Hepatocyte (in vitro differentiated cells): ENCODE measurements around the gene NUCB2.

Source experiments
- EZH2 ChIP-seq: fragments of 200-600 bp; sonication (generic); IDR thresholded peaks from 2 replicates; pipeline ENCODE4 v1.6.1; 2016; ENCODE audit warnings: antibody characterized with exemption, mild to moderate bottlenecking, borderline replicate concordance
- TF ChIP-seq, protein P1 (sequence below): fragments of 200-600 bp; sonication (generic); IDR thresholded peaks from 2 replicates; pipeline ENCODE4 v1.5.1; 2016; ENCODE audit warnings: antibody characterized with exemption, mild to moderate bottlenecking; ENCODE audit not compliant: poor library complexity

DNA sequence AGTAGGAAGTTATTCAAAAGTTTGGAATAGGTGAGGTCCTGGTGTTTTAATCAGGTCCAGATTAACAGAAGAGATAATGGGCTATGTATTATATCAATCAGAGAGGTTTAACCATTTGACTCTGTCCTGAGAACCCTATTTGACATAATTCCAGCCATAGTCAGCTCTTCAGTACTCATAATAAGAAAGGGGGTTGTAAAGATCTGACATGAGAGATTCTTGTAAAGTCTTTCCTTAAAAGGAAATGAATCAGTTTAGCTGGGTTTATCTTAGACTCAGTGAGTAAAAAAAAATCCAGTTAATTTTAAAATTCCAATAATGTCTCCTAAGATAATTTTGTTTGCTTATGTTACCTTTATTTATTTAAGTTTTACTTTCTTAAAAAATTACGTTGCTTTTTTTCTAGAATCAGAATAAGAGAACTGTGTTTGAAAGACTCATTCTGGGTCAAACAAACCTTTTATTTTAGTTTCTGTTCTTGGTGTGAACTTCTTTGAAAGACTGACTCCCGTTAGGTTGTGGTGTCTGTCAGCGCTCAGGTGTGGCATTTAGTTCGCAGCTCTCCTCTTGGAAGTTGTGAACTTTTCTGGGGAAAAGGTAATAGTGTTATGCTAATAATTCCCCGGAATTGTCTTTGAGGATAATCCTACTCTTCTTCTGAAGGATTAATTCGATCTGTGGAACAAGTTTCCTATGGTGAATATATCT, 20.5 kb downstream of the NUCB2 start:
- TF ChIP-seq, protein P1, sequence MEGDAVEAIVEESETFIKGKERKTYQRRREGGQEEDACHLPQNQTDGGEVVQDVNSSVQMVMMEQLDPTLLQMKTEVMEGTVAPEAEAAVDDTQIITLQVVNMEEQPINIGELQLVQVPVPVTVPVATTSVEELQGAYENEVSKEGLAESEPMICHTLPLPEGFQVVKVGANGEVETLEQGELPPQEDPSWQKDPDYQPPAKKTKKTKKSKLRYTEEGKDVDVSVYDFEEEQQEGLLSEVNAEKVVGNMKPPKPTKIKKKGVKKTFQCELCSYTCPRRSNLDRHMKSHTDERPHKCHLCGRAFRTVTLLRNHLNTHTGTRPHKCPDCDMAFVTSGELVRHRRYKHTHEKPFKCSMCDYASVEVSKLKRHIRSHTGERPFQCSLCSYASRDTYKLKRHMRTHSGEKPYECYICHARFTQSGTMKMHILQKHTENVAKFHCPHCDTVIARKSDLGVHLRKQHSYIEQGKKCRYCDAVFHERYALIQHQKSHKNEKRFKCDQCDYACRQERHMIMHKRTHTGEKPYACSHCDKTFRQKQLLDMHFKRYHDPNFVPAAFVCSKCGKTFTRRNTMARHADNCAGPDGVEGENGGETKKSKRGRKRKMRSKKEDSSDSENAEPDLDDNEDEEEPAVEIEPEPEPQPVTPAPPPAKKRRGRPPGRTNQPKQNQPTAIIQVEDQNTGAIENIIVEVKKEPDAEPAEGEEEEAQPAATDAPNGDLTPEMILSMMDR = no peak
- TF ChIP-seq EZH2 = no peak
